HG02884 (cell line): ENCODE results near the gene FCMR.
A peak's percentile ranks its signal among the peaks of the same experiment; 100 is the strongest.
"Not testable (repeated sequence)": the region's sequence is repeated elsewhere in the genome, so short reads cannot be mapped to it uniquely, and the experiment has no call there.

Source experiments
- ATAC-seq: cut with Tn5 transposase; IDR thresholded peaks from one replicate; pipeline ENCODE4 v1.9.1; 2021; ENCODE audit warnings: mild to moderate bottlenecking, moderate library complexity; ENCODE audit not compliant: unreplicated experiment

The FCMR gene

DNA sequence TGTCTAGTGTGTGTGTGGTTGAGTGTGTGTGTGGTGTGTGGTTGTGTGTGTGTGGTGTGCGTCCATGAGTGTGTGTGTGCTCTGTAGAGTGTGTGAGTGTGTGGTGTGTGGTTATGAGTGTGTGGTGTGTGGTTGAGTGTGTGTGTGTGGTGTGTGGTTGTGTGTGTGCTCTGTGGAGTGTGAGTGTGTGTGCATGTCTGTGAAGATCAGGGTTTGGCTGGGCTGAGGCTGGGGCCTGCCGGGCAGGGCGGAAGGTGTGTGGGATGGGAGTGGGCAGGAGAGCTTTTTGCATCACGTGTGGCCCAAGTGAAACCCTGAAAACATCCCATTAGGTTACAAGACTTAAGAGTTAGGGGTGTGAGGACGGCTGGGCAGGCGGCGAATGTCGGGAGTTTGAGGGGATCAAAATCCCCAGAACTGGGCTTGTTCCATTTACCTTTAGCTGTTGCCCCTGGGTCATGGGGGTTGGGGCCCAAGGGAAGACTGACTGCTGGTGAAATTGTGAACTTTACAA lies 2.9 kb upstream of the FCMR start:
- peak; percentile 27 for ATAC-seq

DNA sequence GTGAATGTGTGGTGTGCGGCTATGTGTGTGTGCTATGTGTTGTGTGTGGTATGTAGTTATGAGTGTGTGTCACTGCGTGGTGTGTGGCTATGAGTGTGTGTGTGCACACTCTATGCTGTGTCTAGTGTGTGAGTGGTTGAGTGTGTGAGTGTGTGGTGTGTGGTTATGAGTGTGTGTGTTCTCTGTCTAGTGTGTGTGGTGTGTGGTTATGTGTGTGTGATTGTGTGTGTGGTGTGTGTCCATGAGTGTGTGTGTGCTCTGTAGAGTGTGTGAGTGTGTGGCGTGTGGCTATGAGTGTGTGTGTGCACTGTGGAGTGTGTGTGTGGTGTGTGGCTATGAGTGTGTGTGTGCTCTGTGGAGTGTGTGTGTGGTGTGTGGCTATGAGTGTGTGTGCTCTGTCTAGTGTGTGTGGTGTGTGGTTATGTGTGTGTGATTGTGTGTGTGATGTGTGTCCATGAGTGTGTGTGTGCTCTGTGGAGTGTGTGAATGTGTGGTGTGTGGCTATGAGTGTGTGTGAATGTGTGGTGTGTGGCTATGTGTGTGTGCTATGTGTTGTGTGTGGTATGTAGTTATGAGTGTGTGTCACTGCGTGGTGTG lies 2.3 kb upstream of the FCMR start:
- ATAC-seq: not testable (repeated sequence)

DNA sequence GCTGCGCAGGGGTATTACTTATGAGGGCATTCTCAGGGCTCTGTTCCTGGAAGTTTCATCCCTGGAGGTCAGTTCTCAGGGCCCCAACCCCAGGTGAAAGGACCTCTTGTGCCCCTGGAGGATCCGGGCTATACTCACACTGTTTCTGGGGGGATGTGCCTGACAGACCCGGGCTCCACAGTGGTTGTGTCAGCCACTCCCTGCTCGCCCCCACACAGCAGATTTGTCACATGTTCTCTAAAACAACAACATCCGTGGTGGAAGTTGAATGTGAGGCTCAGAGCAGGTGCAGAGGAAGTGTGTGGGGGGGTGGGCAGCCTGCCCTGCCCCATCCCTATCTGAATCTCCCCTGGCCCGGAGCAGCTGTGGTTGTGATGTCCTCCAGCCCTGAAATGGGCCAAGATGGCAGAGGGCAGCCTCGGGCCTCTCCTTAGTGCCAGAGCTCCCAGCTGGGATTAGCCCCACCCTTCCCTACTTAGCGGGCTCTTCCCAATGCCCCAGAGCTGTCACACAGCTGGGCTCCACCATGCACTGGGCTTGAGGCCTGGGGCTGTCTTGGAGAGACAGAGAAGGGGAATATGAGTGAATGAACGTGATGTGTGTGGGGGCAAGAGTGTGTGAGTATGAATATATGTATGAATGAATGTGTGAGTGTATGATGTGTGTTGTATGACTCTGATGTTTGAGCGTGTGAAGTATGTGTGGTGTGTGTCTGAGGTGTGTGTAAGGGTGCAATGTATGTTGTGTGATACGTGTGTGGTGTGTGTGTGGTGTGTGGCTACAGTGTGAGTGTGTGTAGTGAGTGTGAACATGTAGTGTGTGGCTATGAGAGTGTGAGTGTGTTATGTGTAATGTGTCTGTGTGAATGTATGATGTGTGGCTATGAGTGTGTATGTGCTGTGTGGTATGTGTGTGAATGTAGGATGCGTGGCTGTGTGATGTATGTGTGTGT lies 1.5 kb upstream of the FCMR start:
- peak; percentile 46 for ATAC-seq

DNA sequence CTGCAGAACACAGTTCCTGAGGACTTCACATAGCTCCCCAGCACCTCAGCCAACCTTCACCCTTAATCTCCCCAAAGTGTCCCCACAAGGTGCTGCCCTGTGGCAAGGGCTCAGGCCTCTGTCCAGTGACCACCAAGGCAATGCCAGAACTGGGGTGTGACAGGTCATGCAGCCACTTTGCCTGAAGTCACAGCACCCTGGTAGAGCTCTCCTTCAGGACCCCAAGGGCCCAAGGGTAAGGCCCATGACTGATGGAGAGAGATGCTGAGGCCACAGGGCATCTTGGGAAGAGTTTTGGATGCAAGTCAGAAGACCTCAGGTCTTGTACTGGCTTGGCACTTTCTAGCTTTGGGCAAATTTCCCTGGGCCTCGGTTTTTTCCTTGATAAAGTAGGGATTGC lies 783 bp upstream of the FCMR start:
- no peak for ATAC-seq

DNA sequence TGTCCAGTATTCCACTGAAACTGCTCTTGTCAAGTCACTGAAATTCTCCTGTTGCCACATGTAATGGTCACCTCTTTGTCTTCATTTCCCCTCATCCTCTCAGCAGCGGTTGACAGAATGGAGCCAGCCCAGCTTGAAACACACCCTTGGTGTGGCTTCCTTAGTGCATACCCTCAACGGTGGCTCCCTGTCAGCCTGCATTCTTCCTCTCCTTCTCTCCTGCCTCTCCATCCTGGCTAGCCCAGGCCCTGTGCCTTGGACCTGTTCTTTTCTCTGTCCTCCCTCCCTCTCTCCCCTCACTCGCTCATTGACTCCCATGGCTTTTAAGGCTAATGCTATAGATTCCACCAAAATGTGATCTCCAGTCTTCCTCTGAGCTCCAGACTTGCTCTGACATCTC lies 3.7 kb downstream of the FCMR start:
- no peak for ATAC-seq

DNA sequence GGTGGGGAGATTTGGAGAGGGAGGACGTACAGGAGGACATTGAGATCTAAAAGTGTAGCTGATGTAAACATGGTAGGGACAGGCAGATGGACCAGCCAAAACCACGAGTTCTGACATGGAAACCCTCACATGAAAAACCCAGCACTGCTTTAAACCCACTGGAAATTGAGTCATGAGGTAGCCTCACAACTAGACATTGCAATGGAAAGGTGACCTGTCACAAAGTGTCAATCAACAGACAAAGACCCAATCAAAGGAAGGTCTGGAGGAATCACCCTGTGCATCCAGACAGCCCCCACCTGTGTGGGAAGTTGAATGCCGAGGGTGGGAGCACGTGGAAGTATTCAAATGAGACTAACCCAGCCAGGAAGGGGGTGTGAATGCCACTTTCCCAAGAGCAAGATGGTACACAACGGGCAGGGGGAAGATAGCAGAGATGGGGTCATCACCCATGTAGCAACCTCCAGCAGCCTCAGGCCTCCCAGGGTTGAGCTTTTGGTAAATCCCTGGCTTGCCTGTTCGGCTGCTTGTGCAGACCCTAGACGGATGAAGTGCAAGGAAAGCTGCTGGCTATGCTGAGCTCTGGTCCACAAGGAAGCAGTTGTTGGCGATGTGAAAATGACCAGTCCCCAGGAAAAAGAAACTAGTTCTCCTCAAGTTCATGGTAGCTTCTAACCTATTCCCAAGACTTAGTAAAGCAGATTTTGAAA lies 5.6 kb downstream of the FCMR start:
- ATAC-seq: no peak

DNA sequence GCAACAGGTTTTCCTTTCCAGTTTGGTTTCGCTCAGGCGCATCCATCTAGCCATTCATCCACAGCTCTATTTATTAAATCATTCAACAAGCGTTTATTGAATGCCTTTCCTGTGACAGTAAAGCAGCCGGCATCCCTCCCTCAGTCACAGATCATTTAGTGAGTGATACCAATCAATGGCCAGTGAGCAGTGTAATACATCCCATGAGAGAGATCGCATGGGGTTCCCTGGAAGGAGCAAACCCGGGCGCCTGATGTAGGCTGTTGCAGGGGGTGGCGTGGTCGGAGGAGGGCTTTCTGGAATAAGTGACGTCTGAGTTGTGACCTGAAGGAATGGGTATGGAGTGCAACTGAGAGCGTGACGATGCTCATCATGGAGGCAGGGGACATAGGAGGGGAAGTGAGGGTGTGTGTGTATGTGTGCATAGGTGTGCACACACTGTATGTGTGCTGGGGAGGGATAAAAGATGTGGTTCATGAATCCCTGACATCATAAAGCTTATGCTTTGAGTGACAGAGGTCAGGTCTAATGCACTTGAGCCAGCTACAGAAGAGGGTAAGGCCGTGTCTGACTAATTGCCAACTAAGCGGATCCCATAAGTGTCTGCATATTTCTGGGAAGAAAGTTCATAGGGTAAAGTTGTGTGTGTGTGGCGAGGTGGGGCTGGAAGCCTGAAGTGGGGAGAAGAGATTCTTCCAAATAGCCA lies 6.6 kb downstream of the FCMR start:
- ATAC-seq: no peak

DNA sequence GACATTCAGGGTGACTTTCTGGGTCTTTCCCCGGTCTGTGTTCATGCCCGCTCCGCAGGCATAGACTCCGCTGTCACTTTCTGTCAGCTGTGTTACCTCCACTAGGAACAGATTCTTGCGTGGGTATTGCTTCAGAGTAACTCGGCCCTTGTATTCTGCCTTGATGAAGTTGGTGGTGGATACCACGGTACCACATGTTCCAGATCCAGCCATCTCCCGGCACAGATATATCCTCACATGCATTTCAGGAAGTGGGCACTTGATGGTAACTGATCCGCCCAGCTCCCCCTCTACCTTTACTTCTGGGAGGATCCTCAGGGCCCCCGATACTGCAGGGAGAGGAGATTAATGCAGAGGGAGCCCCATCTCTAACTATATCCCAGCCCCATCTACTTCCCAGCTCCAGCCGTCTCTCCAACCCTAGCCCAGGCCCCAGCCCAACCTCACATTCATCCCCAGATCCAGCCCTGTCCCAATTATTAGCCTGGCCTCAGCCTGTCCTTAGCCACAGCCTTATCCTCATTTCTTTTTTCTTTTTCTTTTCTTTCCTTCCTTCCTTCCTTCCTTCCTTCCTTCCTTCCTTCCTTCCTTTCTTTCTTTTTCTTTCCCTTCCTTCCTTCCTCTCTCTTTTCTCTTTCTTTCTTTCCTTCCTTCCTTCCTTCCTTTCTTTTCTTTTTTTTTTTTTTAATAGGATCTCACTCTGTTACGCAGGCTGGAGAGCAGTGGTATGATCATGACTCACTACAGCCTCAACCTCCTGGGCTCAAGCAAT lies 7.8 kb downstream of the FCMR start:
- ATAC-seq: no peak

DNA sequence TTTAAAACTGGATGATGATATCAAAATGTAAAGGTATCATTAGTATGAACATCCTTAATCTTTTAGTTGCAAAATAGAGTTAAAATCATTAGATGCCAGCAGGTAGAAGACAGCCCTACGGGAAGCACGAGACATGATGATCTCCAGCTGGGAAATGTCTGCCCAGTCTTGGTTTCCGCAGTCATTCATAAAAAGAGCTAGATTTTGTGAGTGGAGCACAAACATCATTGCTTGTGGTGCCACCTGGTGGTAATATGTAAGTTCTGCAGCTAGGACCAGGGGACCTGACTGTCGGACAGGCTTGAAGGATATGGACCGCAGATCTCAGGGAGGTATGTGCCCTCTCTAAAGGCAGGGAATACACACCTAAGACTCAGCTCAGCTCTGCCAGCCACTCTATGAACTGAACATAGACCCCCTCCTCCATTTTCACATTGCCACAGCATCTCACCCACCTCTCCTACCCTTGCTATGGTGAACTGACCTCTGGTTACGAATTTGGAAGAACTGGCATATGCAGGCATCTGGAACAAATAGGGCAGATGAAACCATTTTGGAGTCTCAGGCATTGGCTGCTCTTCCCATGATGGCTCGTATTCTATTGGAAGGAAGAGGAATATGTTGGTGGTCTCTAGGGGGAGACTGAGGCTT lies 9.2 kb downstream of the FCMR start:
- no peak for ATAC-seq

DNA sequence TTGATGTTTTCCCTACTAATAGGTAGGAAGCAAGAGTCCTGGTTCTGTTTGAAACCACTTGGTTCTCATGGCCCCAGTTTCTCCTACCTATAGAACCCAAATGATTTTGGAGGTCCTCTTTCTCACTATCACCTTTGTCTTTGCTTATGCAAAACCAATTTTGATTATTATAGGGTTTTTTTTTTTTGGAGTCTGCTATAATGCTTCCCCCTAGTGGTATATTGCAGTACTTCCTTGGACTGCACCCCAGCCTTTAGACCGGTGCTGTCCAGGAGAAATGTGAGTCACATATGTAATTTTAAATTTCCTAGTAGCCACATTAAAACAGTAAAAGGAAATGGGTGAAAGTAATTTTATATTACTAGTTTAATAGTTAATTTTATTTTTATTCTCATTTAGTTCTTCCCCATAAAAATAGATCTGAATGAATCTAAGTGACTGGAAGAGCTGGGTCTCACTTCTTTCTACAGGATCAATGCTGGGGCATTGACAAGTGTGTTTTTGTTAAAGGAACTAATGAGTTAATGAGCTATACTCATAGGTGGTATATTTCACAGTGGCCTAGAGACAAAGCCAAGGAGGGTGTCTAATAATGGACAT lies 10.6 kb downstream of the FCMR start:
- ATAC-seq: no peak

DNA sequence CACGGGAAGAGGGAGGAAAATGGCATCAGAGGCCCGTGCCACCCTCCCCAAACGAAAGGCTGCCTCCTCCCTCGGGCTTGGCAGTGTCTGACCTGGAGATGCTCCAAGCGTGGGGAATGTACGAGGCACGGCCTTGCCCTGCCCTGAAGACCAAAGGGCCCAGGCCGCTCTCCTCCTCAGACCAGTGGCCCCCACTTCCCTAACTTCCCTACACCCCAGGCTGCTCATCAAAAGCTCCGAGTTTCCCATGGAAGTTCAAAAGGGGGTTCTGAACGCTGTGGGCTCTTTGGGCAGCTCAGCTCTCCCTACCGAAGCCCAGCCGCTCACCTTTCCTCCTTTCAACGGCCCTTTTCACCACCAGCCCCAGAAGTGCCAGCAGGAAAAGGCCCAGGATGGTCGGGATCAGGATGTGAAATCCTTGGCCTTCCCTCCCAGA lies 11.8 kb downstream of the FCMR start:
- ATAC-seq: no peak

DNA sequence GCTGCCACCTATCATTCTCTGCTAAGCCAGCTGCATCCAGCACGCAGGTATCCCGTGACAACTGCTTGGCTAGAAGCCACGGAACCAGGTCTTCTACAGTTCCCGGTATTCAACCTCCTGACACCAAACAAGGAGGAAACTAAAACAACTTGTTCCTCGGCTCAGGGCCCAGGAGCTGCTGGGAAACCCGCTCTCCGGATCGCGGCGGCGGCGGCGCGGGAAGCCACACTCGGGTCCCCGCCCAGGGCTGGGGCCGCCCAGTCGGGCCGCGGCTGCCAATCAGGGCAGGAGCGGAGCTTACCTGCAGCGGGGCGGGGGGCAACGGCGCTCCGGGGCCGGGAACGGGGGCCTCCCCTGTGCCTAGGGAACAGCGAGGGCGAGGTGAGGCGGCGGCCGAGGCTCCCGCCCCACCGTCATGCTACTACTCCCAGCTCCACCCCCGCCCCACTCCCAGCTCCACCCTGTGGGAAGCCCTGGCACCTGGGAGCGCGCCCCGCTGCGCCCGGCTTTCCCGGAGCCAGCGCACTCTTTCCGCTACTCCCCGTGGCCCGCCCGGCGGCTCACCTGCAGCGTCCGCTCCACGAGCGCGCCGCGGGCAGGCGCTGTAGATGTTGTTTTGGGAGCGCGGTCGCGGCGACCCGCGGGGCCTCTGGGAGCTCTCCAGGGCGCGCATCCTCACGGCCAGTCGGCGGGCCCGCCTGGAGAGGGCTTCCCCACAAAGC lies 12.4 kb downstream of the FCMR start:
- no peak for ATAC-seq

DNA sequence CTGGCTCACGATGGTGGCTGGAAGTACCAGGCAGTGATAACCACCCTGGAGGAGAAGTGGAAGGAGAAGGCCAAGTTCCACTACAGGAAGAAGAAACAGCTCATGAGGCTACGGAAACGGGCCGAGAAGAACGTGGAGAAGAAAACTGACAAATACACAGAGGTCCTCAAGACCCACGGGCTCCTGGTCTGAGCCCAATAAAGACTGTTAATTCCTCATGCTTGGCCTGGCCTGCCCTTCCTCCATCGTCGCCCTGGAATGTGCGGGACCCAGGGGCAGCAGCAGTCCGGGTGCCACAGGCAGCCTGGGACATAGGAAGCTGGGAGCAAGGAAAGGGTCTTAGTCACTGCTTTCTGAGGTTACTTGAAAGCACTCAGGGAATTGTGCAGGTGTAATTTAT lies 13.7 kb downstream of the FCMR start:
- ATAC-seq: no peak

DNA sequence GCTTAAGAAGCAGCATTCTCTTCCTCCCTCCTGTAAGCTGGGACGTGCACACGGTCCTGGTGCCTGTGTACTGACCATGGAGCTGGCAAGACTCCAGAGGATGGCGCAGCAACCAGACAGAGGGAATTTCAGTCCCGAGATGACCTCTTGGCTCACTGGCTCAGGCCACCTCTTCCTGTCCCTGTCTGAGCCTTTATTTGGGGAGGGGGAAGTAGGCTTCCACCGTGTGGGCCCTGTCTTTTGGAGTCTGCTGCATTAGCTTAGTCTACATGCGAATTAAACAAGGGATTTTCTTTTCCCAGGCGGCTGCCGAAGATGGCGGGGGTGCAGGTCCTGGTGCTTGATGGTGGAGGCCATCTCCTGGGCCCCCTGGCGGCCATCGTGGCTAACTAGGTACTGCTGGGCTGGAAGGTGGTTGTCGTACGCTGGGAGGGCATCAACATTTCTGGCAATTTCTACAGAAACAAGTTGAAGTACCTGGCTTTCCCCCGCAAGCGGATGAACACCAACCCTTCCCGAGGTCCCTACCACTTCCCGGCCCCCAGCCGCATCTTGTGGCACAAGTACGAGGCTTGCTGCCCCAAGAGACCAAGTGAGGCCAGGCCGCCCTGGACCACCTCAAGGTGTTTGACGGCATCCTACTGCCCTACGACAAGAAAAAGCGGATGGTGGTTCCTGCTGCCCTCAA lies 14.3 kb downstream of the FCMR start:
- no peak for ATAC-seq

DNA sequence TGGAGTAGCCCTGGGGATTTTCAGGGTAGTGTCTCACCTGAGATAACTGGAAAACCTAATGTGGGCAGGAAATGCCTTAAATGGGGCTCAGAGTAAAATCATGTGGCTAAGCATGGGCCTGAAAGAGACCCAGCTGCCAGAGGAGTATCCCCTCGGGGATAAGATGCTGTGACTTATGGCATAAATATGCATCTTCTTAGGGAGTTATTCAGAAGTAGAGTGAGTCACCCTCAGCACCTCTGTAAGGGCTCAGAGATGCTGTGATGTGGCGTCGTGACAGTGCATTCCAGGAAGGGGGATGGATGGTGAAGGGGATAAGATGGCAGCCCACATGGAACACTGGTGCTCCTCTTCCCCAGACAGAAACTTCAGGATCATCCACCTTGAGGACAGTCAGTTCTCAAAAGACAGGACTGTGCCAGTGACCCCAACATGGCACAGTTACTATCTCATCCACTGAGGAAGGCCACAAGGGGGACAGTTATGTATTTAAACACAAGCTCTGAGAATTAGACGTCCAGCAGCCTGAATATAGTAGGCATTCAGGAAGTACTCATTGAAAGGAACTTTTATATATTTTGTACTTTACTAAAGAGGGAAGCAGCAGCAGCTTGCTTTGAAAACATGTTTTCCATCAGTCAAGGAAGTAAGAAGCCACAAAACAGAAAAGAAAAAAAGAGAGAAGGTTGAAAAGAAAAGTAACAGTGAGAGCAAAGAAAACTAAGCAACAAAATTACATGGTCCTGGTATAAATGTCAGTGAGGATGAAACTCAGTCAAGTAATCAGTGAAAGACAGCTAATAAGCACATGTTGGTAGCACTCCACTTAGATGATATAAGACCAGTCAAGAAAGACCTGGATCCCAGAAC lies 16.2 kb downstream of the FCMR start:
- ATAC-seq: no peak

DNA sequence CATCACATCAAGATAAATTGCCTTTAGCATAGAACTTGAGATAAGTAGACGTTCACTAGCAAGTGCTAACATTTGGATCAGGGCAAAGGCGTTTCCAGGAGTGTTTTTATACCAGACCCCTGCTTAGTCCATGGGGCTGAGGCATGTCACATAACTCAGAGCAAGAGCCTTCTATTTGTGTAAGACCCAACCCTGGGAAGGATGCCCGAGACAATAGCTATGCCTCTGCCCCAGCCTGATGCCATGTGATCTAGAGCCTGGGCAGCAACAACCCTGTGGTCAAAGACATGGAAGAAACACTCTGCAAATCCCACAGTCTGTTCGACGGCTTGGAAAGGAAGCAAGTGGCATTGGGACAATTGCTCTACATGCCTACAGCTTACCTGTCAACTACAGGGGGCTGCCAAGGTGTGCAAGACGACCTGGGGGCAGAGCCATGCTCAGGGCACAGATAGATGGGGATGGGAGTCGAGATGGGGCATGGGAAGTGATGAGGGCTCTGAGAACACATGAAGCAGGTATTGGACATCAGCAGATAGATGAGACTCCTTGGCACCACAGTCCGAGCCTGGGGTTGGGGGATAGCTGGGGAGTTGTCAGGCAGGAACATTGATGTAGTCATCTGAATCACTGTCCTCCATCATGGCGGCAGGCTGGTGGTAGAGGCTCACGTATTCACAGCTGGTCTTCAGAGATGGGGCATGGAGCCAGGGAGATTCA lies 17.2 kb downstream of the FCMR start:
- ATAC-seq: no peak
